Measurements from ENCODE around the gene NMD3.
"Not testable (repeated sequence)": the region's sequence is repeated elsewhere in the genome, so short reads cannot be mapped to it uniquely, and the experiment has no call there.

Gene NMD3

DNA sequence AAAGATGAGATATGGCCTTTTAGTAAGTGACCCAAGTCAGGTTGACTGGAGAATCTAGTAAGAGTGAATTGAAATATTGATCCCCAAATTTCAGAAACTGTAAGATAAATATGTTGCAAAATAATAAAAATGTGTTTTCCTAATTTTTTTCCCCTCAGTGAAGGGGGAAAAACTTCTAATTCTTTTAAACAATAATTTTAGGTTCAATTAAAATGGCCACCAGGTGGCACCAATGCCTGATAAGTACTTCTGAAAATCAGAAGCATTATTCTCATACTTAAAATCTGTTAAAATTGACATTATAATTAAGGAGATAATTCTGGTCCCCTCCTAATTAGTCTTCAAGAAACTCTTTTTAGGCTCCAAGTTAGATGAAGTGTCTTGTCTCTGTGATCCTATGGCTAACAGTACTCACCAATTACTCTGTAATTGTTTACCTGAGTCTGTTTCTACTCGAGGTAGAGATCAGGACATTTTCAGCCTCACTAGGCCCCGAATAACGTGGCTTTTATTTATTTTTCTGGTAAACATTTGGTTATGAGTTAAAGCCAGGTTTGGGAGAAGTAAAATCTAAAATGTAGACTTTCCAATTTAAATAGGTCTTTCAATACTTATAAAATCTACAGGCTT, 52.6 kb downstream of the NMD3 start:
- H3K9ac ChIP-seq (ENCODE audit: low read depth, low read length), result no peak overlapping the region
- H2AFZ ChIP-seq (ENCODE audit: low read depth, low read length), result no peak overlapping the region
- ATAC-seq (ENCODE audit: insufficient read depth, low read depth) (no peak), DNase-seq (peak; percentile 26)
- no peaks in the 10 kb centered on the region for H4K20me1 ChIP-seq (ENCODE audit: insufficient read depth, low read length)
- H3K27me3 ChIP-seq (ENCODE audit: insufficient read depth, low read length, poor library complexity), result no peaks in the 10 kb centered on the region
- H3K9me3 ChIP-seq (ENCODE audit: insufficient read depth, low read length, severe bottlenecking), result peaks cover 2% of the 10 kb centered on the region
- H3K27ac ChIP-seq (ENCODE audit: low read length), result no peak overlapping the region
- H3K36me3 ChIP-seq (ENCODE audit: insufficient read depth, low read length), result no peaks in the 10 kb centered on the region
- no peak overlapping the region for H3K4me2 ChIP-seq (ENCODE audit: insufficient read depth, low read length)
- H3K4me1 ChIP-seq (ENCODE audit: insufficient read depth, low read length), result no peaks in the 10 kb centered on the region
- no peaks in the 10 kb centered on the region for H3K79me2 ChIP-seq (ENCODE audit: insufficient read depth, low read length)
- no peak overlapping the region for H3K4me3 ChIP-seq (ENCODE audit: low read depth in 1 of 2, low read length in 2 of 2)
- TF ChIP-seq, protein P1, sequence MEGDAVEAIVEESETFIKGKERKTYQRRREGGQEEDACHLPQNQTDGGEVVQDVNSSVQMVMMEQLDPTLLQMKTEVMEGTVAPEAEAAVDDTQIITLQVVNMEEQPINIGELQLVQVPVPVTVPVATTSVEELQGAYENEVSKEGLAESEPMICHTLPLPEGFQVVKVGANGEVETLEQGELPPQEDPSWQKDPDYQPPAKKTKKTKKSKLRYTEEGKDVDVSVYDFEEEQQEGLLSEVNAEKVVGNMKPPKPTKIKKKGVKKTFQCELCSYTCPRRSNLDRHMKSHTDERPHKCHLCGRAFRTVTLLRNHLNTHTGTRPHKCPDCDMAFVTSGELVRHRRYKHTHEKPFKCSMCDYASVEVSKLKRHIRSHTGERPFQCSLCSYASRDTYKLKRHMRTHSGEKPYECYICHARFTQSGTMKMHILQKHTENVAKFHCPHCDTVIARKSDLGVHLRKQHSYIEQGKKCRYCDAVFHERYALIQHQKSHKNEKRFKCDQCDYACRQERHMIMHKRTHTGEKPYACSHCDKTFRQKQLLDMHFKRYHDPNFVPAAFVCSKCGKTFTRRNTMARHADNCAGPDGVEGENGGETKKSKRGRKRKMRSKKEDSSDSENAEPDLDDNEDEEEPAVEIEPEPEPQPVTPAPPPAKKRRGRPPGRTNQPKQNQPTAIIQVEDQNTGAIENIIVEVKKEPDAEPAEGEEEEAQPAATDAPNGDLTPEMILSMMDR (IDR thresholded peaks at IDR 0.05; ENCODE audit: borderline replicate concordance, extremely low read depth, low read length, poor library complexity, severe bottlenecking), result peak; percentile 59
- TF ChIP-seq EZH2 (IDR thresholded peaks at IDR 0.05; ENCODE audit: borderline replicate concordance, low read depth, low read length, severe bottlenecking), result no peak

DNA sequence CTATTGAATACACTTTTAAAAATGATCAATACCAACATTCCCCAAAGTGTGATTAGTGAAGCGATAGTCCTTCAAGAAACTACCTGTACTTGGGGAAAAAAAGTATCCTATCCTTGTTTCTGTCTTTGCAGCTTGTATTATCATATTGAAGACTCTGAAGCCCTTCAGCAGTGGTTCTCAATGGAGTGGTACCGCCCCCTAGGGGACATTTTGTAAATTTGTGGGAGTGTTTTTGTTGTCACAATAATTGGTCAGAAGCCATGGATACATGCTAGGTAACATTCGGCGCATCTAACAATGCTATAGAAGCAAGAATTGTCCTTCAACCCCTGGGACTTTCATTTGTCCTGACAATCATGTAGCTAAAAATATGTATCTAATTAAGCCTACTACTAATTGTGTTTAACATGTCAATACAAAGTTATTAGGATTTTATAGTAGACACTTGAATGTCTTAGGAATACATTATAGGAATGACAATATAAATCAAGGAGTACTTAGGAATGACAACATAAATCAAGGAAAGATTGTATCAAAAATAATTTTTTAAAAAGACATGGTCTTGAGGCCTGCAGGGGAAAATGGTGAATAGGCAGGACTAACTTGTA, 53.7 kb downstream of the NMD3 start:
- Histone ChIP-seq H2AFZ (ENCODE audit: low read depth, low read length) (no peak overlapping the region), H3K4me3 (ENCODE audit: low read depth in 1 of 2, low read length in 2 of 2) (no peak overlapping the region), H3K9ac (ENCODE audit: low read depth, low read length) (no peak overlapping the region), H4K20me1 (ENCODE audit: insufficient read depth, low read length) (no peaks in the 10 kb centered on the region), H3K27ac (ENCODE audit: low read length) (no peak overlapping the region), H3K4me2 (ENCODE audit: insufficient read depth, low read length) (no peak overlapping the region), H3K9me3 (ENCODE audit: insufficient read depth, low read length, severe bottlenecking) (peaks cover 9% of the 10 kb centered on the region), H3K27me3 (ENCODE audit: insufficient read depth, low read length, poor library complexity) (no peaks in the 10 kb centered on the region), H3K79me2 (ENCODE audit: insufficient read depth, low read length) (no peaks in the 10 kb centered on the region), H3K4me1 (ENCODE audit: insufficient read depth, low read length) (no peaks in the 10 kb centered on the region), H3K36me3 (ENCODE audit: insufficient read depth, low read length) (no peaks in the 10 kb centered on the region)
- peak; percentile 76 for ATAC-seq (ENCODE audit: insufficient read depth, low read depth)
- peak; percentile 57 for DNase-seq
- TF ChIP-seq, protein P1 (IDR thresholded peaks at IDR 0.05; ENCODE audit: borderline replicate concordance, extremely low read depth, low read length, poor library complexity, severe bottlenecking), result peak; percentile 74
- no peak for TF ChIP-seq EZH2 (IDR thresholded peaks at IDR 0.05; ENCODE audit: borderline replicate concordance, low read depth, low read length, severe bottlenecking)

DNA sequence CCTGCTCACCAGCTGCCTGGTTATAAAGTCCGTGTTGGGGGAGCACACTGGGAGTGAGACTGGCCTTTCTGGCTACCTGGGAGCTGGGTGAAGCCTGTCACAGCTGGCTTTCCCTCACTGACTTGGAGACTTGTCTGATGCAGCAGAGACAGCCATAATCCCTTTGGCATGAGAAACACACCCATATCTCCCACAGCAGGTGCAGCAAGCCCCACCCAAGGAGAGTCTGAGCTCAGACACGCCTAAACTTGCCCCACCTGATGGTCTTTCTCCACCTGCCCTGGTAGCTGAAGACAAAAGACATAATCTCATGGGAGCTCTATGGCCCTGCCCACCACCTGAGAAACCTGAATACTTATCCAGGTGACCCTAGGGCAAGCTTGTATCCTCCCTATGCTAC, 54.8 kb downstream of the NMD3 start:
- H3K36me3 ChIP-seq (ENCODE audit: insufficient read depth, low read length), result no peaks in the 10 kb centered on the region
- no peak overlapping the region for H3K4me2 ChIP-seq (ENCODE audit: insufficient read depth, low read length)
- no peak overlapping the region for H3K27ac ChIP-seq (ENCODE audit: low read length)
- H3K9ac ChIP-seq (ENCODE audit: low read depth, low read length), result no peak overlapping the region
- DNase-seq (no peak), ATAC-seq (ENCODE audit: insufficient read depth, low read depth) (no peak)
- H3K4me1 ChIP-seq (ENCODE audit: insufficient read depth, low read length), result no peaks in the 10 kb centered on the region
- peaks cover 9% of the 10 kb centered on the region for H3K9me3 ChIP-seq (ENCODE audit: insufficient read depth, low read length, severe bottlenecking)
- H3K27me3 ChIP-seq (ENCODE audit: insufficient read depth, low read length, poor library complexity), result no peaks in the 10 kb centered on the region
- H3K4me3 ChIP-seq (ENCODE audit: low read depth in 1 of 2, low read length in 2 of 2), result no peak overlapping the region
- H3K79me2 ChIP-seq (ENCODE audit: insufficient read depth, low read length), result no peaks in the 10 kb centered on the region
- no peak overlapping the region for H2AFZ ChIP-seq (ENCODE audit: low read depth, low read length)
- H4K20me1 ChIP-seq (ENCODE audit: insufficient read depth, low read length), result no peaks in the 10 kb centered on the region
- TF ChIP-seq EZH2 (IDR thresholded peaks at IDR 0.05; ENCODE audit: borderline replicate concordance, low read depth, low read length, severe bottlenecking), result no peak
- TF ChIP-seq, protein P1 (IDR thresholded peaks at IDR 0.05; ENCODE audit: borderline replicate concordance, extremely low read depth, low read length, poor library complexity, severe bottlenecking), result no peak

DNA sequence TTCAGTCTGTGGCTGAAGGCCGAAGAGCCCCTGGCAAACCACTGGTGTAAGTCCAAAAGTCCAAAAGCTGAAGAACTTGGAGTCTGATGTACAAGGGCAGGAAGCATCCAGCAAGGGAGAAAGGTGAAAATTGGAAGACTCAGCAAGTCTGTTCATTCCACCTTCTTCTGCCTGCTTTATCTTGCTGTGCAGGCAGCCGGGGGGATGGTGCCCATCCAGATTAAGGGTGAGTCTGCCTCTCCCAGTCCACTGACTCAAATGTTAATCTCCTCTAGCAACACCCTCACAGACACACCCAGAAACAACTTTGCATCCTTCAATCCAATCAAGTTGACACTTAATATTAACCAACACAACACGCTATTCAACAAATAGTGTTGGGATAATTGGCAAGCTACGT, 61.3 kb downstream of the NMD3 start:
- not testable (repeated sequence) for H4K20me1 ChIP-seq (ENCODE audit: insufficient read depth, low read length); H3K9me3 ChIP-seq (ENCODE audit: insufficient read depth, low read length, severe bottlenecking); H3K4me1 ChIP-seq (ENCODE audit: insufficient read depth, low read length); H3K27me3 ChIP-seq (ENCODE audit: insufficient read depth, low read length, poor library complexity); ATAC-seq (ENCODE audit: insufficient read depth, low read depth); H3K79me2 ChIP-seq (ENCODE audit: insufficient read depth, low read length); H3K9ac ChIP-seq (ENCODE audit: low read depth, low read length); H2AFZ ChIP-seq (ENCODE audit: low read depth, low read length); H3K4me3 ChIP-seq (ENCODE audit: low read depth in 1 of 2, low read length in 2 of 2); H3K27ac ChIP-seq (ENCODE audit: low read length); H3K4me2 ChIP-seq (ENCODE audit: insufficient read depth, low read length); DNase-seq; H3K36me3 ChIP-seq (ENCODE audit: insufficient read depth, low read length)

Measured in DND-41 (cell line).